Lung (tissue), 12 donors: ENCODE data around the gene ADGRG1. TPM values are rescaled to one million over a fixed set of nuclear protein-coding genes. Genes with fewer than 3 reads are reported as not detected.
A peak's percentile ranks its signal among the peaks of the same experiment; 100 is the strongest.

Source experiments
- ATAC-seq: fragments of 200-7000 bp; cut with Tn5 transposase; one replicate; pipeline ENCODE4 v1.9.1; 2020; ENCODE audit warnings: moderate number of reproducible peaks; ENCODE audit not compliant: insufficient read depth, low FRiP score
- DNase-seq, 3 donors: peaks; one replicate each; pipeline ENCODE4 v3.0.0-alpha.2; 2013 to 2017
- H3K27ac ChIP-seq, 2 donors: one replicate each; pipeline ENCODE4 v1.5.1; 2013; ENCODE audit warnings: mild to moderate bottlenecking in 2 of 2, moderate library complexity in 2 of 2, control low read depth in 1 of 2, inconsistent platforms in 1 of 2, low read depth in 1 of 2, low read length in 1 of 2
- H3K27me3 ChIP-seq, 3 donors: one replicate each; pipeline ENCODE4 v1.5.1; 2013; ENCODE audit warnings: low read length in 2 of 3; ENCODE audit not compliant: control insufficient read depth in 3 of 3, insufficient read depth in 3 of 3
- H3K36me3 ChIP-seq, 4 donors: one replicate each; pipeline ENCODE4 v1.5.1; 2013; ENCODE audit warnings: low read length in 4 of 4, mild to moderate bottlenecking in 1 of 4, moderate library complexity in 1 of 4; ENCODE audit not compliant: control insufficient read depth in 4 of 4, insufficient read depth in 4 of 4
- H3K4me1 ChIP-seq, 5 donors: one replicate each; pipeline ENCODE4 v1.5.1; 2013; ENCODE audit warnings: low read length in 5 of 5, mild to moderate bottlenecking in 2 of 5, moderate library complexity in 1 of 5; ENCODE audit not compliant: control insufficient read depth in 5 of 5, insufficient read depth in 5 of 5
- H3K4me3 ChIP-seq: one replicate; pipeline ENCODE4 v1.5.1; 2013; ENCODE audit warnings: mild to moderate bottlenecking, control low read depth, moderate library complexity
- H3K9ac ChIP-seq, 2 donors: one replicate each; pipeline ENCODE4 v1.5.1; 2013; ENCODE audit warnings: low read length in 2 of 2, control low read depth in 1 of 2; ENCODE audit not compliant: insufficient read depth in 1 of 2
- H3K9me3 ChIP-seq, 4 donors: one replicate each; pipeline ENCODE4 v1.5.1; 2013; ENCODE audit warnings: low read length in 3 of 4, mild to moderate bottlenecking in 1 of 4, moderate library complexity in 1 of 4; ENCODE audit not compliant: control insufficient read depth in 4 of 4, insufficient read depth in 3 of 4
- CTCF ChIP-seq: IDR thresholded peaks from 2 replicates; pipeline ENCODE4 v1.5.1; 2012; ENCODE audit warnings: mild to moderate bottlenecking; ENCODE audit errors: control extremely low read depth, extremely low read depth
- WGBS, 2 donors: extraction: QIAGEN DNeasy Blood & Tissue Kit; methylation state at CpG; one replicate each; pipeline ENCODE4 v1.1.7; 2013; 5-methylcytosine and 5-hydroxymethylcytosine counted together
- polyA plus RNA-seq, 2 donors: library from polyadenylated mRNA; stranded (reverse); fragments of 200-250 nt; gene quantifications; one replicate each; pipeline ENCODE4 v1.2.1, GENCODE V29; 2013
- total RNA-seq, 2 donors: library from RNA; depleted of rRNA in 1 of 2; stranded (reverse); fragments of >200 nt in 1 of 2; gene quantifications; one replicate each; pipeline ENCODE4 v1.2.1, GENCODE V29; 2014 to 2021
- donor health status: control.
- donor health status: control.
- donor health status: Bipolar disorder and iron deficiency.
- donor health status: healthy.
- donor health status: DM: yes; HTN: yes; CAD: no.

ADGRG1 gene
- total and polyA plus RNA-seq, 4 donors, result 8.8 to 74.4 (median 28.0) TPM

GRCh38 chr16:57616876-57617275 is 11.6 kb upstream of the ADGRG1 start:
- ATAC-seq (no peak), DNase-seq (no peak)
- no peak for TF ChIP-seq CTCF
- no peak overlapping the region for H3K9ac ChIP-seq
- H3K27ac ChIP-seq, result no peak overlapping the region
- H3K27me3 ChIP-seq, result no peaks in the 10 kb centered on the region
- H3K4me1 ChIP-seq, result peaks cover 0 to 8% (median 0%) of the 10 kb centered on the region in 5 donors
- 74 to 83% methylated on average over 4 of the region's 4 CpGs for WGBS, 2 donors
- no peaks in the 10 kb centered on the region for H3K36me3 ChIP-seq
- no peak overlapping the region for H3K4me3 ChIP-seq
- H3K9me3 ChIP-seq, result no peaks in the 10 kb centered on the region

GRCh38 chr16:57617604-57618111 is 10.8 kb upstream of the ADGRG1 start:
- H3K27ac ChIP-seq, result peak overlapping the region in 1 of 2 donors; percentile 7
- H3K9ac ChIP-seq, result no peak overlapping the region
- H3K9me3 ChIP-seq, result no peaks in the 10 kb centered on the region
- ATAC-seq (no peak), DNase-seq (no peak)
- TF ChIP-seq CTCF, result no peak
- no peaks in the 10 kb centered on the region for H3K36me3 ChIP-seq
- 81 to 83% methylated on average over 8 of the region's 8 CpGs for WGBS, 2 donors
- no peaks in the 10 kb centered on the region for H3K27me3 ChIP-seq
- H3K4me3 ChIP-seq, result no peak overlapping the region
- peaks cover 0 to 12% (median under 1%) of the 10 kb centered on the region in 5 donors for H3K4me1 ChIP-seq

- ATAC-seq, result no peak
- H3K27ac ChIP-seq, result no peak overlapping the region
- no peak for TF ChIP-seq CTCF
- H3K4me1 ChIP-seq, result peaks cover 0 to 16% (median 3%) of the 10 kb centered on the region in 5 donors
- no peak for DNase-seq
- H3K4me3 ChIP-seq, result no peak overlapping the region
- H3K36me3 ChIP-seq, result no peaks in the 10 kb centered on the region
- no peaks in the 10 kb centered on the region for H3K27me3 ChIP-seq
- H3K9me3 ChIP-seq, result no peaks in the 10 kb centered on the region
- WGBS, 2 donors, result 77 to 85% methylated on average over 19 of the region's 19 CpGs
- H3K9ac ChIP-seq, result no peak overlapping the region
These were observed 9.9 kb upstream of the ADGRG1 start for GRCh38 chr16:57618296-57619132.
